ENCODE data around the gene C1QTNF8. TPM values are rescaled to one million over a fixed set of nuclear protein-coding genes. Genes with fewer than 3 reads are reported as not detected.

Gene C1QTNF8
- total RNA-seq, 1 experiment from 2014 or later, result not detected

GRCh38 chr16:1135459-1135825 lies 39.4 kb upstream of the C1QTNF8 start:
- Histone ChIP-seq H3K23ac (ENCODE audit: insufficient read length, low read depth, low read length) (no peak overlapping the region), H4K20me1 (ENCODE audit: control insufficient read depth, insufficient read depth, insufficient read length) (no peaks in the 10 kb centered on the region), H2BK15ac (ENCODE audit: low read depth, low read length) (no peak overlapping the region), H4K8ac (replicated peaks; ENCODE audit: insufficient read length, low read depth, low read length) (no peak overlapping the region), H2BK20ac (ENCODE audit: low read depth, low read length, poor library complexity, severe bottlenecking) (no peak overlapping the region), H3K18ac (ENCODE audit: insufficient read length, low read depth, low read length) (no peak overlapping the region), H3K4ac (ENCODE audit: low read depth, low read length) (no peak overlapping the region), H2AFZ (ENCODE audit: low read length) (no peak overlapping the region), H2BK5ac (ENCODE audit: insufficient read length, low read length) (no peak overlapping the region), H3K9me3 (ENCODE audit: control insufficient read depth, low read depth, low read length) (no peaks in the 10 kb centered on the region), H4K91ac (ENCODE audit: insufficient read length, low read depth, low read length) (no peak overlapping the region), H2AK5ac (ENCODE audit: insufficient read length, low read length) (no peak overlapping the region), H3K79me2 (ENCODE audit: insufficient read depth, low read length) (no peaks in the 10 kb centered on the region), H3K9ac (ENCODE audit: extremely low read depth, insufficient read length, low read length) (no peak overlapping the region), H3T11ph (ENCODE audit: low read length) (no peak overlapping the region), H3K27me3 (ENCODE audit: insufficient read depth, low read length) (no peaks in the 10 kb centered on the region), H3K79me1 (ENCODE audit: insufficient read depth, low read depth, low read length, poor library complexity, severe bottlenecking) (no peaks in the 10 kb centered on the region), H3K56ac (ENCODE audit: insufficient read length, low read depth, low read length) (no peak overlapping the region), H3K4me2 (ENCODE audit: insufficient read depth, insufficient read length, low read length) (no peak overlapping the region), H2BK120ac (ENCODE audit: low read depth, low read length, poor library complexity, severe bottlenecking) (no peak overlapping the region), H3K14ac (ENCODE audit: insufficient read depth, low read length) (no peak overlapping the region), H3K4me1 (ENCODE audit: insufficient read depth, low read length) (no peaks in the 10 kb centered on the region), H3K23me2 (ENCODE audit: insufficient read length, low read depth, low read length, poor library complexity, severe bottlenecking) (no peaks in the 10 kb centered on the region), H4K5ac (ENCODE audit: insufficient read length, low read depth, low read length) (no peak overlapping the region), H2BK12ac (ENCODE audit: insufficient read length, low read depth, low read length) (no peak overlapping the region), H3K27ac (ENCODE audit: insufficient read length, low read depth, low read length) (no peak overlapping the region)
- TF ChIP-seq CTCF (conservative IDR thresholded peaks at IDR 0.05), result no peak
- no peak for DNase-seq
- H3K4me1 Mint-ChIP-seq, result peaks cover 2 to 3% of the 10 kb centered on the region in 2 experiments; a peak in 2 of 4 replicates
- H3K4me3 Mint-ChIP-seq, result no peak overlapping the region
- WGBS (ENCODE audit: extremely low coverage, insufficient read length, low lambda C conversion rate), result no CpG with 5 or more reads among the region's 3 CpGs
- no peaks in the 10 kb centered on the region for H3K36me3 Mint-ChIP-seq (ENCODE audit: insufficient read depth in 1 of 3, low read depth in 3 of 3)
- H3K27me3 Mint-ChIP-seq (ENCODE audit: low read depth), result peaks cover 15% of the 10 kb centered on the region
- H3K9me3 Mint-ChIP-seq, result no peaks in the 10 kb centered on the region
- no peak overlapping the region for H3K27ac Mint-ChIP-seq
